B cell (primary cell): ENCODE measurements around the gene CCL23. TPM values are rescaled to one million over a fixed set of nuclear protein-coding genes. Genes with fewer than 3 reads are reported as not detected.

Source experiments
- ATAC-seq: fragments of 200-7000 bp; cut with Tn5 transposase; one replicate; pipeline ENCODE4 v1.10.0; 2021; ENCODE audit warnings: low read depth, mild to moderate bottlenecking, moderate number of reproducible peaks, moderate library complexity
- CTCF ChIA-PET: fragments of 350-600 bp; sonication (Branson Sonifier 250); formaldehyde crosslinking; loops from one replicate; lab custom pipeline; 2021; ENCODE audit warnings: antibody characterized with exemption, inconsistent platforms; lab: Charles Lee
- POLR2A ChIA-PET: fragments of 350-600 bp; sonication (Branson Sonifier 250); formaldehyde crosslinking; loops from one replicate; lab custom pipeline; 2021; ENCODE audit warnings: antibody characterized with exemption; lab: Charles Lee
- DNase-seq: peaks from one replicate; pipeline ENCODE4 v3.0.0; 2013
- H2AFZ ChIP-seq: 2 replicates; pipeline ENCODE4 v1.6.1; 2012; ENCODE audit warnings: mild to moderate bottlenecking, low read depth, low read length; ENCODE audit not compliant: insufficient read depth, poor library complexity, severe bottlenecking
- H3K27ac ChIP-seq, 2 donors: 1 replicate in 1 of 2; 2 replicates in 1 of 2; pipeline ENCODE4 v1.5.1; 2012 to 2013; ENCODE audit warnings: low read length in 2 of 2, mild to moderate bottlenecking in 2 of 2, moderate library complexity in 1 of 2
- H3K27me3 ChIP-seq, 4 experiments: fragments of 200-600 bp in 1 of 4; sonication (generic) in 1 of 4; replicated peaks in 1 of 4; 1 replicate in 2 of 4; 2 replicates in 2 of 4; pipeline versions ENCODE4 v1.6.1 to v1.7.0; 2013 to 2016; ENCODE audit warnings: low read length in 3 of 4, mild to moderate bottlenecking in 2 of 4, mixed read lengths in 1 of 4, moderate library complexity in 1 of 4; ENCODE audit not compliant: insufficient read depth in 4 of 4, control insufficient read depth in 3 of 4; ENCODE audit errors: control extremely low read depth in 1 of 4
- H3K36me3 ChIP-seq, 2 experiments: replicated peaks in 1 of 2; 1 replicate in 1 of 2; 2 replicates in 1 of 2; pipeline versions ENCODE4 v1.6.1 to v1.7.1; 2013; ENCODE audit warnings: low read length in 1 of 2; ENCODE audit not compliant: insufficient read depth in 2 of 2, control insufficient read depth in 1 of 2; ENCODE audit errors: control extremely low read depth in 1 of 2, extremely low read depth in 1 of 2
- H3K4me1 ChIP-seq, 2 donors: fragments of 200-600 bp in 1 of 2; sonication (generic) in 1 of 2; 1 replicate in 1 of 2; 2 replicates in 1 of 2; pipeline versions ENCODE4 v1.5.1 to v1.6.1; 2013 to 2017; ENCODE audit warnings: low read length in 2 of 2; ENCODE audit not compliant: control insufficient read depth in 2 of 2, insufficient read depth in 2 of 2
- H3K4me2 ChIP-seq: replicated peaks from 2 replicates; pipeline ENCODE3; 2012; ENCODE audit warnings: mild to moderate bottlenecking, low read depth, low read length; ENCODE audit not compliant: poor library complexity, severe bottlenecking
- H3K4me3 ChIP-seq, 5 experiments: fragments of 200-600 bp in 1 of 5; sonication (generic) in 1 of 5; 1 replicate in 3 of 5; 2 replicates in 2 of 5; pipeline versions ENCODE4 v1.5.1 to v1.7.0; 2011 to 2016; ENCODE audit warnings: low read length in 4 of 5, mild to moderate bottlenecking in 4 of 5, low read depth in 2 of 5, control low read depth in 1 of 5, moderate library complexity in 1 of 5; ENCODE audit not compliant: insufficient read depth in 1 of 5; ENCODE audit errors: control extremely low read depth in 1 of 5, extremely low read depth in 1 of 5
- H3K79me2 ChIP-seq: fragments of 200-600 bp; sonication (generic); one replicate; pipeline ENCODE4 v1.6.0; 2016; ENCODE audit warnings: low read length; ENCODE audit not compliant: control insufficient read depth, insufficient read depth
- H3K9ac ChIP-seq: fragments of 200-600 bp; sonication (generic); 2 replicates; pipeline ENCODE4 v1.6.1; 2017; ENCODE audit warnings: mild to moderate bottlenecking, low read length, moderate library complexity
- H3K9me3 ChIP-seq, 3 donors: one replicate each; pipeline versions ENCODE4 v1.6.1 to v1.7.1; 2013; ENCODE audit warnings: low read length in 2 of 3; ENCODE audit not compliant: control insufficient read depth in 2 of 3, insufficient read depth in 1 of 3; ENCODE audit errors: control extremely low read depth in 1 of 3
- H4K20me1 ChIP-seq: 2 replicates; pipeline ENCODE4 v1.6.0; 2012; ENCODE audit warnings: mild to moderate bottlenecking, low read length; ENCODE audit not compliant: insufficient read depth, control insufficient read depth, poor library complexity, severe bottlenecking
- H3K27ac Mint-ChIP-seq: one replicate; pipeline ENCODE4 v1.8.0; 2021; ENCODE audit warnings: mixed read lengths
- H3K27me3 Mint-ChIP-seq: one replicate; pipeline ENCODE4 v1.8.0; 2021; ENCODE audit warnings: mixed read lengths
- H3K4me1 Mint-ChIP-seq: one replicate; pipeline ENCODE4 v1.8.0; 2021; ENCODE audit warnings: mixed read lengths
- H3K4me3 Mint-ChIP-seq: one replicate; pipeline ENCODE4 v1.8.0; 2021; ENCODE audit warnings: mixed read lengths
- H3K9me3 Mint-ChIP-seq: one replicate; pipeline ENCODE4 v1.8.0; 2022; ENCODE audit warnings: mixed read lengths; ENCODE audit not compliant: insufficient read depth
- EZH2 ChIP-seq: IDR thresholded peaks from 2 replicates; pipeline ENCODE4 v1.6.1; 2012; ENCODE audit warnings: borderline replicate concordance, low read depth, mild to moderate bottlenecking, moderate library complexity, low read length; ENCODE audit not compliant: insufficient read depth, poor library complexity, severe bottlenecking
- WGBS: methylation state at CpG from one replicate; pipeline ENCODE4 v1.1.5; 2013; ENCODE audit warnings: missing lambda C conversion rate; ENCODE audit not compliant: insufficient coverage; 5-methylcytosine and 5-hydroxymethylcytosine counted together
- intact Hi-C: fragments of 100-400 bp; cut with micrococcal nuclease; formaldehyde crosslinking; loops from one replicate; pipeline ENCODE4 v1.10.0; 2022
- polyA plus RNA-seq: library from polyadenylated mRNA; depleted of rRNA; stranded (reverse); fragments of >200 nt; gene quantifications from 2 replicates; pipeline ENCODE4 v1.2.3, GENCODE V29; 2012
- total RNA-seq, 2 donors: library from RNA; stranded (reverse); fragments of 120-200 nt in 1 of 2; gene quantifications; 1 replicate in 1 of 2; 2 replicates in 1 of 2; pipeline versions ENCODE4 v1.2.3 to v1.2.4, GENCODE V29; 2013 to 2022
- TF ChIP-seq, protein P1 (sequence below): fragments of 200-600 bp; IDR thresholded peaks from one replicate; pipeline ENCODE4 v1.8.0; 2022; ENCODE audit warnings: antibody characterized with exemption, mild to moderate bottlenecking

The CCL23 gene
- total and polyA plus RNA-seq, 2 donors (not counting 1 experiment from before 2014, with no cell fraction given): 0.61 TPM; not detected in 1

DNA sequence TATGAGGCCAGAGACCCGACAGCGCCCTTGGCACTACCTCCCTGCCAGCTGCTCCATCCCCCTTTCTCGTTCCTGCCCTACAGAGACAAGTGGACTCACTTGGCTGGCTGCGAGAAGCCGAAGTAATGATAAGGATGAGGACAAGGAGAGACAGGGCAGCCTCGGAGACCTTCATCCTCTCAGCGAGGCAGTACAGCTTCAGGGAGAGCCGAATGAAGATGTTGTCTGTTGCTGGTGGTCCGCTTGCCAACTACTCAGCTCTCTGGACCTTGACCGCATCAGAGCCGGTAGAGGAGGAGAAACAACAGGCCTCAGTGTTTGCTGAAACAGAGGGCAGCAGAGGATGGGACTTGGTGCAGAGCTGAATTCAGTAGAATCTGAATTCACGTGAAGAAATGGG lies 36.5 kb downstream of the CCL23 start, which contains the start of gene CCL16:
Gene CCL16, minus strand, starts transcription at position 252 of the 400 bp plus-strand sequence. Its CDS starts 77 bp downstream, at position 175.
- no peaks in the 10 kb centered on the region for H4K20me1 ChIP-seq
- no peaks in the 10 kb centered on the region for H3K36me3 ChIP-seq
- H3K9me3 Mint-ChIP-seq: no peaks in the 10 kb centered on the region
- H3K27me3 ChIP-seq: peaks cover 0 to 3% (median 1%) of the 10 kb centered on the region in 4 experiments
- H3K4me1 ChIP-seq: peaks cover 2 to 5% of the 10 kb centered on the region in 2 donors
- H3K9ac ChIP-seq: no peak within 1 kb of the TSS
- H3K27me3 Mint-ChIP-seq: peaks cover 18% of the 10 kb centered on the region
- no peak within 1 kb of the TSS for H3K4me3 ChIP-seq
- intact Hi-C loops: no loop called here
- no peak for DNase-seq
- no peak within 1 kb of the TSS for H3K4me3 Mint-ChIP-seq
- ATAC-seq: no peak
- no peak within 1 kb of the TSS for H2AFZ ChIP-seq
- H3K4me1 Mint-ChIP-seq: peaks cover 13% of the 10 kb centered on the region
- TF ChIP-seq, protein P1, sequence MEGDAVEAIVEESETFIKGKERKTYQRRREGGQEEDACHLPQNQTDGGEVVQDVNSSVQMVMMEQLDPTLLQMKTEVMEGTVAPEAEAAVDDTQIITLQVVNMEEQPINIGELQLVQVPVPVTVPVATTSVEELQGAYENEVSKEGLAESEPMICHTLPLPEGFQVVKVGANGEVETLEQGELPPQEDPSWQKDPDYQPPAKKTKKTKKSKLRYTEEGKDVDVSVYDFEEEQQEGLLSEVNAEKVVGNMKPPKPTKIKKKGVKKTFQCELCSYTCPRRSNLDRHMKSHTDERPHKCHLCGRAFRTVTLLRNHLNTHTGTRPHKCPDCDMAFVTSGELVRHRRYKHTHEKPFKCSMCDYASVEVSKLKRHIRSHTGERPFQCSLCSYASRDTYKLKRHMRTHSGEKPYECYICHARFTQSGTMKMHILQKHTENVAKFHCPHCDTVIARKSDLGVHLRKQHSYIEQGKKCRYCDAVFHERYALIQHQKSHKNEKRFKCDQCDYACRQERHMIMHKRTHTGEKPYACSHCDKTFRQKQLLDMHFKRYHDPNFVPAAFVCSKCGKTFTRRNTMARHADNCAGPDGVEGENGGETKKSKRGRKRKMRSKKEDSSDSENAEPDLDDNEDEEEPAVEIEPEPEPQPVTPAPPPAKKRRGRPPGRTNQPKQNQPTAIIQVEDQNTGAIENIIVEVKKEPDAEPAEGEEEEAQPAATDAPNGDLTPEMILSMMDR: no peak
- TF ChIP-seq EZH2: no peak
- no peak within 1 kb of the TSS for H3K27ac ChIP-seq
- CTCF ChIA-PET: interaction anchor here (1.2 to 15.7 kb wide), 7 partner anchors 10 to 501 kb away, joined by 4 to 639 read pairs (median 8); no protein-coding TSS in a partner anchor
- WGBS: 97% methylated on average over 8 of the region's 12 CpGs
- H3K4me2 ChIP-seq: no peak within 1 kb of the TSS
- H3K79me2 ChIP-seq: no peaks in the 10 kb centered on the region
- no peaks in the 10 kb centered on the region for H3K9me3 ChIP-seq
- H3K27ac Mint-ChIP-seq: no peak within 1 kb of the TSS
- POLR2A ChIA-PET: no interaction called here

DNA sequence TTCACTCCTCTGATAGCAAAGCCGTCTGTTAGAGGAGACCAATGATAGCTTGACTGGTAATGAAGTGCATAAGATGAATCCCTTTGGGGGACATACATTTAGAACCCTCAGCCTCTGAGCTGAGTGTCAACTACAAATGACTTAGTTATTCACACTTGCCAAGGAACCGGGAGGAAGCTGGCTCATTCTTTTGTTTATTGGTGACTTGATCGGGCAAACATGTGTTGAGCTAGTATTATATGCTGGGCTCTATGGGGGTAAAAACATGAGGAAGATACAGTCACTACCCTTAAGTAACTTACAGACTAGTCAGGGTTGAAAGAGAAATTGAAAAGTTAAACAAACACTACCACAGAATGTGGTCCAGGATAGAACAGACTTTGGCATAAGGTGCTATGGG lies 39.4 kb downstream of the CCL23 start:
- Histone ChIP-seq H3K79me2 (no peaks in the 10 kb centered on the region), H3K36me3 (no peaks in the 10 kb centered on the region), H3K27me3 (no peaks in the 10 kb centered on the region), H3K9me3 (no peaks in the 10 kb centered on the region), H4K20me1 (no peaks in the 10 kb centered on the region), H3K4me1 (peaks cover 5 to 8% of the 10 kb centered on the region in 2 donors), H3K4me3 (no peak overlapping the region), H3K9ac (no peak overlapping the region), H2AFZ (no peak overlapping the region), H3K27ac (no peak overlapping the region), H3K4me2 (no peak overlapping the region)
- peaks cover 16% of the 10 kb centered on the region for H3K4me1 Mint-ChIP-seq
- no CpG with 5 or more reads among the region's 3 CpGs for WGBS
- DNase-seq (no peak), ATAC-seq (no peak)
- H3K27me3 Mint-ChIP-seq: peaks cover 18% of the 10 kb centered on the region
- no peak overlapping the region for H3K27ac Mint-ChIP-seq
- ChIA-PET CTCF (interaction anchor here (1.0 to 15.7 kb wide), 7 partner anchors 9 to 507 kb away, joined by 3 to 639 read pairs (median 5); partner anchors contain the start of genes CCL15 and CCL23), POLR2A (interaction anchor here (0.7 kb wide), 1 partner anchor 154 kb away, joined by 4 read pairs; no protein-coding TSS in a partner anchor)
- intact Hi-C loops: loop anchor here (5.0 kb wide), 1 partner anchor 154 kb away; no protein-coding TSS in a partner anchor
- no peaks in the 10 kb centered on the region for H3K9me3 Mint-ChIP-seq
- no peak overlapping the region for H3K4me3 Mint-ChIP-seq
- TF ChIP-seq, protein P1: no peak
- TF ChIP-seq EZH2: no peak
